NCI-H2196 treated with DMSO at 0.1 percent for 48 hours (cell line): ENCODE data around the gene SLC25A41.
"Not testable (repeated sequence)": the region's sequence is repeated elsewhere in the genome, so short reads cannot be mapped to it uniquely, and the experiment has no call there.

Experiments
- DNase-seq: peaks from one replicate; lab custom pipeline; 2025; ENCODE audit not compliant: unreplicated experiment; lab: John Stamatoyannopoulos, UW

SLC25A41 gene

GRCh38 chr19:6412447-6413091, 21.0 kb downstream of the SLC25A41 start:
- DNase-seq, result no peak

GRCh38 chr19:6412061-6412446, 21.5 kb downstream of the SLC25A41 start:
- DNase-seq, result no peak

- DNase-seq, result no peak
These were observed 24.2 kb downstream of the SLC25A41 start for GRCh38 chr19:6409346-6409745.

- DNase-seq, result no peak
These were observed 27.2 kb downstream of the SLC25A41 start for GRCh38 chr19:6406401-6406800.

- DNase-seq, result no peak
These were observed 30.5 kb downstream of the SLC25A41 start for GRCh38 chr19:6402837-6403608.

GRCh38 chr19:6402058-6402457, 31.5 kb downstream of the SLC25A41 start:
- no peak for DNase-seq

GRCh38 chr19:6400062-6400944, 33.3 kb downstream of the SLC25A41 start:
- DNase-seq, result not testable (repeated sequence)

- no peak for DNase-seq
These were observed 37.3 kb downstream of the SLC25A41 start for GRCh38 chr19:6396305-6396704.

GRCh38 chr19:6394831-6395230, 38.7 kb downstream of the SLC25A41 start:
- no peak for DNase-seq

GRCh38 chr19:6393983-6394412, 39.6 kb downstream of the SLC25A41 start:
- DNase-seq, result no peak

- peak; percentile 87 for DNase-seq
These were observed 40.2 kb downstream of the SLC25A41 start, which contains the start of gene GTF2F1 for GRCh38 chr19:6393074-6393982. GTF2F1 (minus strand) TSS chr19:6393164; CDS start chr19:6392995, 169 bp downstream.

- DNase-seq, result no peak
These were observed 41.1 kb downstream of the SLC25A41 start for GRCh38 chr19:6392221-6393073.

GRCh38 chr19:6387372-6387771, 46.2 kb downstream of the SLC25A41 start:
- DNase-seq, result no peak

- no peak for DNase-seq
These were observed 49.2 kb downstream of the SLC25A41 start for GRCh38 chr19:6384381-6384780.

- no peak for DNase-seq
These were observed 50.4 kb downstream of the SLC25A41 start for GRCh38 chr19:6383188-6383587.

- DNase-seq, result no peak
These were observed 52.4 kb downstream of the SLC25A41 start for GRCh38 chr19:6381030-6381750.

- no peak for DNase-seq
These were observed 53.8 kb downstream of the SLC25A41 start for GRCh38 chr19:6379744-6380143.

- DNase-seq, result no peak
These were observed 55.1 kb downstream of the SLC25A41 start for GRCh38 chr19:6378486-6378885.

- no peak for DNase-seq
These were observed 55.5 kb downstream of the SLC25A41 start for GRCh38 chr19:6378041-6378440.
